Measurements from ENCODE around the gene HSPG2.

Gene HSPG2

GRCh38 chr1:21861602-21862429 is 75.3 kb downstream of the HSPG2 start:
- DNase-seq (ENCODE audit: low spot score) = no peak

- DNase-seq (ENCODE audit: low spot score) = no peak
These were observed 76.1 kb downstream of the HSPG2 start for GRCh38 chr1:21860971-21861370.

GRCh38 chr1:21859669-21860179 is 77.4 kb downstream of the HSPG2 start:
- no peak for DNase-seq (ENCODE audit: low spot score)

- no peak for DNase-seq (ENCODE audit: low spot score)
These were observed 79.1 kb downstream of the HSPG2 start for GRCh38 chr1:21857840-21858670.

- no peak for DNase-seq (ENCODE audit: low spot score)
These were observed 79.8 kb downstream of the HSPG2 start for GRCh38 chr1:21857142-21857839.

- DNase-seq (ENCODE audit: low spot score) = no peak
These were observed 81.6 kb downstream of the HSPG2 start for GRCh38 chr1:21855257-21856096.

- no peak for DNase-seq (ENCODE audit: low spot score)
These were observed 82.4 kb downstream of the HSPG2 start for GRCh38 chr1:21854751-21855131.

GRCh38 chr1:21854090-21854750 is 82.9 kb downstream of the HSPG2 start:
- no peak for DNase-seq (ENCODE audit: low spot score)

GRCh38 chr1:21853131-21853427 is 84.0 kb downstream of the HSPG2 start:
- DNase-seq (ENCODE audit: low spot score) = no peak

GRCh38 chr1:21852282-21853130 is 84.6 kb downstream of the HSPG2 start:
- peak; percentile 30 for DNase-seq (ENCODE audit: low spot score)

- no peak for DNase-seq (ENCODE audit: low spot score)
These were observed 85.5 kb downstream of the HSPG2 start for GRCh38 chr1:21851430-21852250.

GRCh38 chr1:21849909-21850576 is 87.1 kb downstream of the HSPG2 start:
- DNase-seq (ENCODE audit: low spot score) = no peak

GRCh38 chr1:21848524-21849174 is 88.5 kb downstream of the HSPG2 start:
- no peak for DNase-seq (ENCODE audit: low spot score)

- no peak for DNase-seq (ENCODE audit: low spot score)
These were observed 89.6 kb downstream of the HSPG2 start for GRCh38 chr1:21847223-21848205.

- DNase-seq (ENCODE audit: low spot score) = no peak
These were observed 91.2 kb downstream of the HSPG2 start for GRCh38 chr1:21845646-21846641.

GRCh38 chr1:21843996-21844395 is 93.1 kb downstream of the HSPG2 start:
- DNase-seq (ENCODE audit: low spot score) = no peak
